ENCODE measurements around the gene HRAS.

Gene HRAS

GRCh38 chr11:507727-508515 is 27.5 kb downstream of the HRAS start:
- no peak for DNase-seq (ENCODE audit: low spot score)

GRCh38 chr11:506995-507726 is 28.2 kb downstream of the HRAS start, which contains the start of gene RNH1:
RNH1 (minus strand) TSS chr11:507242; CDS start chr11:502162, 5,080 bp downstream.
- peak; percentile 98 for DNase-seq (ENCODE audit: low spot score)

GRCh38 chr11:506238-506994 is 29.0 kb downstream of the HRAS start:
- DNase-seq (ENCODE audit: low spot score): peak; percentile 96

GRCh38 chr11:504994-505344 is 30.4 kb downstream of the HRAS start:
- no peak for DNase-seq (ENCODE audit: low spot score)

- DNase-seq (ENCODE audit: low spot score): no peak
These were observed 31.1 kb downstream of the HRAS start for GRCh38 chr11:504053-504993.

- peak; percentile 18 for DNase-seq (ENCODE audit: low spot score)
These were observed 32.0 kb downstream of the HRAS start for GRCh38 chr11:503179-503981.

DNA sequence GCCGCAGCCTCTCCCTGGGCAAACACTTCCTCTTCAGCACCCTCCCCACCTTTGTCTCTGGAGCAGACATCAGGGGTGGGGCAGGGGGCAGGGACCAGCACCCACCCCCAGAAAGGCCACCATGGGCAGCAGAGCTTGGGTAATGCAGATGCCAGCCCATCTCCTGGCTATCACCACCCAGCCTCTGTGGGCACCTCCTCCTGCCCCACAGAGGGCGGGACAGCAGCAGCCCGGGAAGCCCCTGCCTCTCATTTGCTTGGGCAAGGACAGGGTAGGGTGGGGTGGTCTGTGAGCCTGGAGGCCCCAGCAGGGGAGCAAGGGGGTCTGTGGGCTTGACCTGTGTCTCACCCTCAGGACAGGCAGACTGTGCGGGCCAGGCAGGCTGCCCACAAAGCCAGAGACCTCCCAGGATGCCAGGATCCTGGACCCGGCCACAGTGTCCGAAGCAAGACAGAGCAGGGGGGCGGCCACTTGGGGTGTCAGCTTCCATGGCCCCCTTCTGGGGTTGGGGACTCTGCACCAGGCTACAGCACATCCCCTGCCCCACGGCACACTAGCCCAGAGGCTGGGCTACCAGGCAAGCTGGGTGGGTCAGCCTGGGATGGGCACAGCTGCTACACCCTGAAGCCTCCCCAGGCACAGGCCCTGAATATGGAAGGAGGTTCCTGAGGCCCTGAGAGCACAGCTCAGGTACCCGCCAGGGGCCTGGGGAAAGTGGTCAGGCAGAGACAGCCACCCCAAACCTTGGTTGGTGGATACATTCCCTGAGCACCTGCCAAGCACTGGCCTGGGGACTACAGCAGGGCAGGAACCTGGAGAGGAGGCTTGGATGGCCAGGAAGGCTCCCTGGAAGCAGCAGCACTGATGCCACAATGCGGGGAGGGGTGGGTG is 32.8 kb downstream of the HRAS start:
- DNase-seq (ENCODE audit: low spot score): no peak

GRCh38 chr11:501683-502287 is 33.6 kb downstream of the HRAS start:
- DNase-seq (ENCODE audit: low spot score): no peak

DNA sequence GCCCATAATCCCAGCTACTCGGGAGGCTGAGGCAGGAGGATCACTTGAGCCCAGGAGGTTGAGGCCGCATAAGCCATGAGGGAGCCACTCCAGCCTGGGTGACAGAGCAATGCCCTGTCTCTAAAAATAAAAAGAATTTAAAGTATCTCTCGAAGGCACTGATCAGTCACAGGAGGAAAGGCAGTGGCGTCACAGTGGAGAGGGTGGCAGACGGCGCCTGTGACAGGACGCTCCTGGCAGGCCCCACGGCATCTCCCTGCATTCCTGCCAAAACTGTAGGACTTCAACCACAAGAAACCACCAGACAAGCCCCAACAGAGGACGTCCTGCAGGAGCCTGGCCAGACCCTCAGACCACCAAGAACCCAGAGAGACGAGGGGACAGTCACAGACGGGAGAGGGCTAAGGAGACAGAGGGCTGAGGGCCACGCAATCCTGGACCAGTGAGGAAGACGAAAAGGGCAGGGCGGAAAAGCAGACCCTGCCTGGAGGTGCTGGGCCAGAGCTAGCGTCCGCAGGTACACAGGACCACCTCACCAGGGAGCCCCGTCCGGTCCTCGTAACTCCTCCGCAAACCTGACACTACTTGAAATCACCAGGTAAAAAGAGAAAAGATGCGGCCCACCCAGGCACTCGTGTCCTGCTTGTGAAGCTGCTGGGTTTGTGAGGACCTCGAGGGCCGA is 34.2 kb downstream of the HRAS start:
- no peak for DNase-seq (ENCODE audit: low spot score)

GRCh38 chr11:499201-500076 is 35.9 kb downstream of the HRAS start:
- no peak for DNase-seq (ENCODE audit: low spot score)

- no peak for DNase-seq (ENCODE audit: low spot score)
These were observed 36.8 kb downstream of the HRAS start for GRCh38 chr11:498297-499181.

DNA sequence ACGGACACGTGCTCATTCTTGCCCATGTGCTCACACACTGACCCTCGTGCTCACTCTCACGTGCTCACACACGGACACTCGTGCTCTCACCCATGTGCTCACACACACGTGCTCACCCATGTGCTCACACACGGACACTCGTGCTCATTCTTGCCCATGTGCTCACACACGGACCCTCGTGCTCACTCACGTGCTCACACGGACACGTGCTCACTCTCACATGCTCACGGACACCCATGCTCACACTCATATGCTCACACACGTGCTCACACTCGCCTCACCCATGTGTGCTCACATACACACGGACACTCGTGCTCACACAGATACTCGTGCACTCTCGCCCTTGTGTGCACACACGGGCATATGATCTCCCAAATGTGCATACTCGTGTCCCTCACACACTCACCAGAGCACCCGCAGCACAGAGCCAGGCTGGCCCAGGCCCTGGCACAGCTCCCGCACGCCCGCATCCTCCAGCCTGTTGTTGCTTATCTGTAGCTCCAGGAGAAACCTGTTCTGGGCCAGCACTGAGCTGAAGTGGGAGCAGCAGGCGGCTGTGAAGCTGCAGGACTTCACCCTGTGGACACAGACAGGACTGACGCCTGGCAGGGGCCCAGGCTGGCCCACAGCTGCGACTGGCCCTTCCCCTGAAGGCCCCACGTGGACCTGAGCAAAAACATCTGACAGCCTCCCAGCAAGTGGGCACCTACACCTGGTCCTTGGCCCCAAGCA is 37.6 kb downstream of the HRAS start:
- no peak for DNase-seq (ENCODE audit: low spot score)

- DNase-seq (ENCODE audit: low spot score): no peak
These were observed 38.4 kb downstream of the HRAS start for GRCh38 chr11:496834-497564.

GRCh38 chr11:495537-495931 is 39.8 kb downstream of the HRAS start:
- DNase-seq (ENCODE audit: low spot score): no peak
